WTC11 (cell line): ENCODE measurements around the gene TTC39B. TPM values are rescaled to one million over a fixed set of nuclear protein-coding genes. Genes with fewer than 3 reads are reported as not detected.

Experiments used
- ATAC-seq: fragments of 200-7000 bp; cut with Tn5 transposase; 2 replicates; pipeline ENCODE4 v1.10.0; 2021; ENCODE audit warnings: mild to moderate bottlenecking, moderate library complexity
- CTCF ChIA-PET: fragments of 300-600 bp; sonication (Branson Sonifier 250); formaldehyde crosslinking; loops from one replicate; lab custom pipeline; 2021; ENCODE audit warnings: antibody characterized with exemption; lab: Charles Lee
- POLR2A ChIA-PET: fragments of 350-600 bp; sonication (Branson Sonifier 250); formaldehyde crosslinking; loops from one replicate; lab custom pipeline; 2021; ENCODE audit warnings: antibody characterized with exemption; lab: Charles Lee
- DNase-seq: peaks from one replicate; pipeline ENCODE4 v3.0.0; 2021; ENCODE audit warnings: low spot score
- H3K27ac Mint-ChIP-seq: 2 replicates; pipeline ENCODE4 v1.8.0; 2021; ENCODE audit warnings: mixed read lengths
- H3K27me3 Mint-ChIP-seq: 2 replicates; pipeline ENCODE4 v1.8.0; 2021; ENCODE audit warnings: low read depth, mild to moderate bottlenecking, moderate library complexity, mixed read lengths
- H3K36me3 Mint-ChIP-seq: 2 replicates; pipeline ENCODE4 v1.8.0; 2021; ENCODE audit warnings: mixed read lengths
- H3K4me1 Mint-ChIP-seq: 2 replicates; pipeline ENCODE4 v1.8.0; 2022; ENCODE audit warnings: mixed read lengths
- H3K4me3 Mint-ChIP-seq: 2 replicates; pipeline ENCODE4 v1.8.0; 2021; ENCODE audit warnings: mild to moderate bottlenecking, moderate library complexity, mixed read lengths
- H3K9me3 Mint-ChIP-seq: 2 replicates; pipeline ENCODE4 v1.8.0; 2021; ENCODE audit warnings: mixed read lengths
- AR ChIP-seq: fragments of 250-450 bp; sonication (Bioruptor Pico); IDR thresholded peaks from 2 replicates; pipeline ENCODE4 v1.9.0; 2021; ENCODE audit warnings: mild to moderate bottlenecking
- ARID4B ChIP-seq: sonication (generic); formaldehyde crosslinking; IDR thresholded peaks from 2 replicates; pipeline ENCODE4 v1.8.0; 2023; ENCODE audit warnings: missing genetic modification reagents, mild to moderate bottlenecking, borderline replicate concordance
- ATF3 ChIP-seq: sonication (generic); formaldehyde crosslinking; conservative IDR thresholded peaks from 2 replicates; pipeline ENCODE4 v1.8.1; 2022; ENCODE audit warnings: mild to moderate bottlenecking, missing genetic modification reagents
- ATF6 ChIP-seq: sonication (generic); formaldehyde crosslinking; IDR thresholded peaks from 2 replicates; pipeline ENCODE4 v1.8.1; 2023; ENCODE audit warnings: mild to moderate bottlenecking, missing genetic modification reagents
- CREB1 ChIP-seq: sonication (generic); formaldehyde crosslinking; IDR thresholded peaks from 2 replicates; pipeline ENCODE4 v1.8.0; 2023; ENCODE audit warnings: mild to moderate bottlenecking, missing genetic modification reagents
- ETV6 ChIP-seq: sonication (generic); formaldehyde crosslinking; IDR thresholded peaks from 2 replicates; pipeline ENCODE4 v1.8.1; 2022; ENCODE audit warnings: mild to moderate bottlenecking, missing genetic modification reagents
- HMGA2 ChIP-seq: fragments of 250-450 bp; sonication (Bioruptor Pico); IDR thresholded peaks from 2 replicates; pipeline ENCODE4 v1.4.0; 2021; ENCODE audit warnings: mild to moderate bottlenecking, moderate library complexity
- JAZF1 ChIP-seq: fragments of 250-450 bp; sonication (Bioruptor Pico); IDR thresholded peaks from 2 replicates; pipeline ENCODE4 v1.9.0; 2021; ENCODE audit warnings: moderate library complexity, mild to moderate bottlenecking, inconsistent platforms
- NFATC4 ChIP-seq: fragments of 250-450 bp; sonication (Bioruptor Pico); IDR thresholded peaks from 2 replicates; pipeline ENCODE4 v1.9.0; 2021; ENCODE audit warnings: mild to moderate bottlenecking
- NFE2L1 ChIP-seq: sonication (generic); formaldehyde crosslinking; IDR thresholded peaks from 2 replicates; pipeline ENCODE4 v1.8.1; 2023; ENCODE audit warnings: missing genetic modification reagents
- NR1H2 ChIP-seq: sonication (generic); formaldehyde crosslinking; IDR thresholded peaks from 2 replicates; pipeline ENCODE4 v1.9.0; 2021; ENCODE audit warnings: mild to moderate bottlenecking, moderate library complexity, missing genetic modification reagents
- SMAD4 ChIP-seq: sonication (generic); formaldehyde crosslinking; IDR thresholded peaks from 2 replicates; pipeline ENCODE4 v1.8.0; 2022; ENCODE audit warnings: mild to moderate bottlenecking, missing genetic modification reagents
- USF2 ChIP-seq: sonication (generic); formaldehyde crosslinking; IDR thresholded peaks from 2 replicates; pipeline ENCODE4 v1.8.1; 2023; ENCODE audit warnings: mild to moderate bottlenecking, missing genetic modification reagents, moderate library complexity
- ZBTB43 ChIP-seq: sonication (generic); formaldehyde crosslinking; IDR thresholded peaks from 2 replicates; pipeline ENCODE4 v1.8.1; 2023; ENCODE audit warnings: mild to moderate bottlenecking, missing genetic modification reagents
- ZNF263 ChIP-seq: sonication (generic); formaldehyde crosslinking; IDR thresholded peaks from 2 replicates; pipeline ENCODE4 v1.8.1; 2022; ENCODE audit warnings: low read depth, mild to moderate bottlenecking, moderate library complexity, missing genetic modification reagents
- total RNA-seq: library from RNA; stranded (reverse); gene quantifications from 3 replicates; pipeline ENCODE4 v1.2.3, GENCODE V29; 2021
- TF ChIP-seq, protein P1 (sequence below): sonication (generic); formaldehyde crosslinking; IDR thresholded peaks from 2 replicates; pipeline ENCODE4 v1.8.1; 2022; ENCODE audit warnings: low read depth, missing genetic modification reagents, borderline replicate concordance
- TF ChIP-seq, protein P2 (sequence below): fragments of 250-450 bp; sonication (Bioruptor Pico); IDR thresholded peaks from 2 replicates; pipeline ENCODE4 v1.9.0; 2021; ENCODE audit warnings: mild to moderate bottlenecking
- TF ChIP-seq, protein P3 (sequence below): fragments of 250-450 bp; sonication (Bioruptor Pico); IDR thresholded peaks from 2 replicates; pipeline ENCODE4 v1.9.0; 2021; ENCODE audit warnings: moderate library complexity, mild to moderate bottlenecking, inconsistent platforms, borderline replicate concordance

The TTC39B gene
- total RNA-seq, 1 experiment from 2014 or later: 12.5 TPM

DNA sequence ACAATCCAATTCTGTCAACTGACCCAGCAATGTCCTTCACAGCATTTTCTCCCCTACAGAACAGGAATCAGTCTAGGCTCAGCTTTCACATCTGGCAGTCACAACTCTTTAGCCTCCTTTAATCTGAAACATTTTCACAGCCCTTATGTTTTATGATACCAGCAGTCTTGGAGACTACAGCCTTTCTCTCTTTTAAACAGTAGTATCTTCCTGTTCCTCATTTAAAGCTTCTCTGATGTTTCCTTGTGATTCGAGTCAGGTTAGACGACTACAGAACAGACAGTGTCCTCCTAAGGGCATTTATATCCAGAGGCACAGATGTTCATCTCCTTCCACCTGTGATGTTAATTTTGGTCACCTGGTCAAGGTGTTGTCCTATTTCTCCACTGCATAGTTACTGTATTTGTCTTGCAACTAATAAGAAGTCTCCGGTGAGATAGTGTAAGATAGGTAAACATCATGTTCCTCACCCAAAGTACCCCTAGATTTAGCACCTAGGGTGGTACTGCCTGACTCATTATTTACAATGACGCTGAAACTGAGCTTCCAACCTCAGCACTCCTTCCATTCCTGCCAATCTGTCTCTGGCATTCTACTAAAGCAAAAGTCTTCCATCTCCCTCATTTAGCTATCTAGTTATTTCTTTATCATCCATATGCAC lies 20.7 kb downstream of the TTC39B start:
- ChIA-PET POLR2A (no interaction called here), CTCF (interaction anchor here (2.0 kb wide), 1 partner anchor 9 kb away, joined by 6 read pairs; no protein-coding TSS in a partner anchor)
- Mint-ChIP-seq H3K4me1 (peaks cover 38% of the 10 kb centered on the region), H3K9me3 (peaks cover 12% of the 10 kb centered on the region), H3K4me3 (no peak overlapping the region), H3K27me3 (no peaks in the 10 kb centered on the region), H3K36me3 (peaks cover 6% of the 10 kb centered on the region), H3K27ac (peak overlapping the region; percentile 21; the same call in 1 of the 2 replicates)
- DNase-seq: no peak
- no peak for TF ChIP-seq USF2
- TF ChIP-seq JAZF1 (CRISPR knock-in tag): no peak
- no peak for TF ChIP-seq ATF6 (CRISPR knock-in tag)
- no peak for TF ChIP-seq ATF3 (CRISPR knock-in tag)
- no peak for TF ChIP-seq AR (CRISPR knock-in tag)
- TF ChIP-seq NFATC4 (CRISPR knock-in tag): no peak
- TF ChIP-seq HMGA2 (CRISPR knock-in tag): no peak
- TF ChIP-seq, protein P1, sequence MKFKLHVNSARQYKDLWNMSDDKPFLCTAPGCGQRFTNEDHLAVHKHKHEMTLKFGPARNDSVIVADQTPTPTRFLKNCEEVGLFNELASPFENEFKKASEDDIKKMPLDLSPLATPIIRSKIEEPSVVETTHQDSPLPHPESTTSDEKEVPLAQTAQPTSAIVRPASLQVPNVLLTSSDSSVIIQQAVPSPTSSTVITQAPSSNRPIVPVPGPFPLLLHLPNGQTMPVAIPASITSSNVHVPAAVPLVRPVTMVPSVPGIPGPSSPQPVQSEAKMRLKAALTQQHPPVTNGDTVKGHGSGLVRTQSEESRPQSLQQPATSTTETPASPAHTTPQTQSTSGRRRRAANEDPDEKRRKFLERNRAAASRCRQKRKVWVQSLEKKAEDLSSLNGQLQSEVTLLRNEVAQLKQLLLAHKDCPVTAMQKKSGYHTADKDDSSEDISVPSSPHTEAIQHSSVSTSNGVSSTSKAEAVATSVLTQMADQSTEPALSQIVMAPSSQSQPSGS (CRISPR knock-in tag): no peak
- no peak for TF ChIP-seq ZBTB43 (CRISPR knock-in tag)
- no peak for TF ChIP-seq CREB1 (CRISPR knock-in tag)
- TF ChIP-seq NFE2L1 (CRISPR knock-in tag): no peak
- no peak for TF ChIP-seq SMAD4 (CRISPR knock-in tag)
- no peak for TF ChIP-seq NR1H2
- TF ChIP-seq, protein P2, sequence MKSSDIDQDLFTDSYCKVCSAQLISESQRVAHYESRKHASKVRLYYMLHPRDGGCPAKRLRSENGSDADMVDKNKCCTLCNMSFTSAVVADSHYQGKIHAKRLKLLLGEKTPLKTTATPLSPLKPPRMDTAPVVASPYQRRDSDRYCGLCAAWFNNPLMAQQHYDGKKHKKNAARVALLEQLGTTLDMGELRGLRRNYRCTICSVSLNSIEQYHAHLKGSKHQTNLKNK: no peak
- TF ChIP-seq ARID4B (CRISPR knock-in tag): no peak
- no peak for TF ChIP-seq ETV6
- no peak for TF ChIP-seq ZNF263 (CRISPR knock-in tag)
- TF ChIP-seq, protein P3, sequence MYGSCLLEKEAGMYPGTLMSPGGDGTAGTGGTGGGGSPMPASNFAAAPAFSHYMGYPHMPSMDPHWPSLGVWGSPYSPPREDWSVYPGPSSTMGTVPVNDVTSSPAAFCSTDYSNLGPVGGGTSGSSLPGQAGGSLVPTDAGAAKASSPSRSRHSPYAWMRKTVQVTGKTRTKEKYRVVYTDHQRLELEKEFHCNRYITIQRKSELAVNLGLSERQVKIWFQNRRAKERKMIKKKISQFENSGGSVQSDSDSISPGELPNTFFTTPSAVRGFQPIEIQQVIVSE: no peak
- ATAC-seq: no peak
